OCI-LY1 (cell line): ENCODE results near the gene GPR39.

Source experiments
- H2AFZ ChIP-seq: fragments of 200-600 bp; sonication (generic), shearing (Covaris generic); 2 replicates; pipeline ENCODE4 v1.6.0; 2014; ENCODE audit warnings: antibody characterized with exemption, mild to moderate bottlenecking, low read length
- H3F3A ChIP-seq: fragments of 200-600 bp; sonication (generic), shearing (Covaris generic); 2 replicates; pipeline ENCODE4 v1.6.0; 2014; ENCODE audit warnings: mild to moderate bottlenecking, antibody characterized with exemption, low read length, moderate library complexity; ENCODE audit not compliant: insufficient read depth
- H3K27ac ChIP-seq: fragments of 200-600 bp; sonication (generic); 2 replicates; pipeline ENCODE4 v1.5.1; 2014; ENCODE audit warnings: low read length, mixed run types, mild to moderate bottlenecking, low read depth; ENCODE audit not compliant: poor library complexity, severe bottlenecking
- H3K27me3 ChIP-seq: fragments of 200-600 bp; sonication (generic); 2 replicates; pipeline ENCODE4 v1.6.0; 2014; ENCODE audit warnings: antibody characterized with exemption, mild to moderate bottlenecking, low read length, moderate library complexity; ENCODE audit not compliant: insufficient read depth
- H3K36me3 ChIP-seq: fragments of 200-600 bp; sonication (generic); 2 replicates; pipeline ENCODE4 v1.6.1; 2014; ENCODE audit warnings: mild to moderate bottlenecking, antibody characterized with exemption, low read length, moderate library complexity, mixed read lengths; ENCODE audit not compliant: insufficient read depth
- H3K4me1 ChIP-seq: fragments of 200-600 bp; sonication (generic); 2 replicates; pipeline ENCODE4 v1.5.1; 2014; ENCODE audit warnings: mild to moderate bottlenecking, low read length, moderate library complexity; ENCODE audit not compliant: insufficient read depth, severe bottlenecking
- H3K4me2 ChIP-seq: fragments of 200-600 bp; sonication (generic), shearing (Covaris generic); 2 replicates; pipeline ENCODE4 v1.6.1; 2014; ENCODE audit warnings: low read length
- H3K4me3 ChIP-seq: fragments of 200-600 bp; sonication (generic); 2 replicates; pipeline ENCODE4 v1.5.1; 2014; ENCODE audit warnings: low read length, low read depth, mild to moderate bottlenecking, mixed read lengths; ENCODE audit not compliant: poor library complexity, severe bottlenecking
- H3K79me2 ChIP-seq: fragments of 200-600 bp; shearing (Covaris generic); 2 replicates; pipeline ENCODE4 v1.6.1; 2016; ENCODE audit warnings: mixed run types, low read length, mixed read lengths; ENCODE audit not compliant: insufficient read depth
- H3K9ac ChIP-seq: fragments of 200-600 bp; sonication (generic), shearing (Covaris generic); 2 replicates; pipeline ENCODE4 v1.6.1; 2014; ENCODE audit warnings: mild to moderate bottlenecking, low read length, mixed read lengths
- H3K9me2 ChIP-seq: fragments of 200-600 bp; sonication (generic), shearing (Covaris generic); 2 replicates; pipeline ENCODE4 v1.6.1; 2014; ENCODE audit warnings: low read depth, mild to moderate bottlenecking, low read length, mixed read lengths
- H3K9me3 ChIP-seq: fragments of 200-600 bp; shearing (Covaris generic); 2 replicates; pipeline ENCODE4 v1.6.1; 2014; ENCODE audit warnings: low read length, mixed read lengths
- H4K20me1 ChIP-seq: fragments of 200-600 bp; sonication (generic), shearing (Covaris generic); 2 replicates; pipeline ENCODE4 v1.6.0; 2016; ENCODE audit warnings: mild to moderate bottlenecking, low read length; ENCODE audit not compliant: insufficient read depth
- EZH2 ChIP-seq: fragments of 200-600 bp; sonication (generic), shearing (Covaris generic); IDR thresholded peaks from 2 replicates; pipeline ENCODE4 v1.8.0; 2017; ENCODE audit warnings: borderline replicate concordance, mixed run types, mild to moderate bottlenecking, antibody characterized with exemption, low read length, moderate library complexity, mixed read lengths
- TF ChIP-seq, protein P1 (sequence below): fragments of 200-600 bp; sonication (generic), shearing (Covaris generic); IDR thresholded peaks from 2 replicates; pipeline ENCODE4 v1.5.1; 2017; ENCODE audit warnings: mild to moderate bottlenecking, antibody characterized with exemption, low read length, moderate library complexity, mixed read lengths

The GPR39 gene

DNA sequence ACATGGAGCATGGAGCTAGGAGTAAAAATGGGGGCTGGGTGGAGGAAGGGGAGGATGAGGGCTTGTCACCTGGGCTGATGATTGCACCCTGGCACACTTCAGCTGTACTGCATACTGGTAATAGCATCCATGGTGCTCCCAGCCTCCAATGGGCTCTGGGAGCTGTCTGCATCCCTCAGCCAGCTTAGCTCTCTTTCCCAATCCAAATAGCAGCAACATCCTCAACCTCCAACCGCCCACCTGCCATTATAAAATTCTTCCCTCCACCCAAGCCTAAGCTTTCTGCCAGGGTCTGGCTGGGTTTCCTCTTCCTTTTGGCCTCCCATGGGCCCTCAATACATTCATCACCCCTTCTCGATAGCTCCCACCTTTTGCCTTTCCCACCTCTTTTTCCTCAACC, 143.3 kb downstream of the GPR39 start:
- no peaks in the 10 kb centered on the region for H3K9me3 ChIP-seq
- no peaks in the 10 kb centered on the region for H3K36me3 ChIP-seq
- H3K4me2 ChIP-seq, result no peak overlapping the region
- H3K4me3 ChIP-seq, result no peak overlapping the region
- H3K27ac ChIP-seq, result no peak overlapping the region
- H3K9ac ChIP-seq, result no peak overlapping the region
- no peaks in the 10 kb centered on the region for H3K27me3 ChIP-seq
- H2AFZ ChIP-seq, result no peak overlapping the region
- no peaks in the 10 kb centered on the region for H3K79me2 ChIP-seq
- TF ChIP-seq, protein P1, sequence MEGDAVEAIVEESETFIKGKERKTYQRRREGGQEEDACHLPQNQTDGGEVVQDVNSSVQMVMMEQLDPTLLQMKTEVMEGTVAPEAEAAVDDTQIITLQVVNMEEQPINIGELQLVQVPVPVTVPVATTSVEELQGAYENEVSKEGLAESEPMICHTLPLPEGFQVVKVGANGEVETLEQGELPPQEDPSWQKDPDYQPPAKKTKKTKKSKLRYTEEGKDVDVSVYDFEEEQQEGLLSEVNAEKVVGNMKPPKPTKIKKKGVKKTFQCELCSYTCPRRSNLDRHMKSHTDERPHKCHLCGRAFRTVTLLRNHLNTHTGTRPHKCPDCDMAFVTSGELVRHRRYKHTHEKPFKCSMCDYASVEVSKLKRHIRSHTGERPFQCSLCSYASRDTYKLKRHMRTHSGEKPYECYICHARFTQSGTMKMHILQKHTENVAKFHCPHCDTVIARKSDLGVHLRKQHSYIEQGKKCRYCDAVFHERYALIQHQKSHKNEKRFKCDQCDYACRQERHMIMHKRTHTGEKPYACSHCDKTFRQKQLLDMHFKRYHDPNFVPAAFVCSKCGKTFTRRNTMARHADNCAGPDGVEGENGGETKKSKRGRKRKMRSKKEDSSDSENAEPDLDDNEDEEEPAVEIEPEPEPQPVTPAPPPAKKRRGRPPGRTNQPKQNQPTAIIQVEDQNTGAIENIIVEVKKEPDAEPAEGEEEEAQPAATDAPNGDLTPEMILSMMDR, result no peak
- no peak for TF ChIP-seq EZH2
- no peaks in the 10 kb centered on the region for H3F3A ChIP-seq
- no peaks in the 10 kb centered on the region for H3K9me2 ChIP-seq
- H4K20me1 ChIP-seq, result no peaks in the 10 kb centered on the region
- H3K4me1 ChIP-seq, result no peaks in the 10 kb centered on the region

DNA sequence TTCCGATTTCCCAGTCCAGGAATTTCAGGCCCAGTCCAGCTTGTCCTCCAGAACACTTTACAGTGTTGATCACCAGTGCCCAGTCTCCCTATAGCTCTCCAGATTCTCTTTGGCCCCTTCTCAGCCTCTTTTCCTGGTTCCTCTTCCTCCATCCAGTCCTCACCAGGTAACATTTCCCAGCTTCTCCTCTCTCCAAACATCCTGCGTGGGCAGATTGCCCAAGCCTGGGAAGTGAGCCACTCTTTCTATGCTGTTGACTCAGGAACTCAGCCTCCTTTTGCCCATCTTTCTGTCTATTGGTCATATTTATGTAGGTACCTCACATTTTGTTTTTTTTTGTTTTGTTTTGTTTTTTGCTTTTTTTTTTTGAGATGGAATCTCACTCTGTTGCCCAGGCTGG, 144.0 kb downstream of the GPR39 start:
- TF ChIP-seq, protein P1, result no peak
- TF ChIP-seq EZH2, result no peak

DNA sequence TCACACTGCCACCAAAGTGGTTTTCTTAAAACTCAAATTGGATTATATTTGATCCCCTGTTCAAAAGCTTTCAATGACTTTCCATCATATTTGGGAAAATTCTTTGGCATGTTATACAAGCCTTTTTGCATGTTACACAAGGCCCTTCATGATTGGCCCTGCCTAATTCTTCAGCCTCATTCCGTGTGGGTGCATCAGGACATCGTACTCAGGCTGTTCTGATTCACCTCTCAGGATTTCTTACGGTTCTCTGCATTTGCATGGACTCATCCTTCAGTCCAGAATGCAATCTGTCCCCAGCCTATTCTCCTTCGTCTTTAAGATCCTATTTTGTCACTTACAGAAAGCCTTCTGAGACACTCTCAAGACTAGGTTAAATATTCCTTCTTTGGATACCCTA, 145.6 kb downstream of the GPR39 start:
- TF ChIP-seq, protein P1, result no peak
- no peak for TF ChIP-seq EZH2
- Histone ChIP-seq H3K36me3 (no peaks in the 10 kb centered on the region), H3K4me2 (no peak overlapping the region), H3K27me3 (no peaks in the 10 kb centered on the region), H3K9me3 (no peaks in the 10 kb centered on the region), H4K20me1 (no peaks in the 10 kb centered on the region), H3K4me1 (no peaks in the 10 kb centered on the region), H3K9ac (no peak overlapping the region), H2AFZ (no peak overlapping the region), H3K9me2 (no peaks in the 10 kb centered on the region), H3F3A (no peaks in the 10 kb centered on the region), H3K4me3 (no peak overlapping the region), H3K27ac (no peak overlapping the region), H3K79me2 (no peaks in the 10 kb centered on the region)

More for the DNA sequence above, 144.0 kb downstream of the GPR39 start:
- H3K36me3 ChIP-seq, result no peaks in the 10 kb centered on the region
- H3K9ac ChIP-seq, result no peak overlapping the region
- H3K9me3 ChIP-seq, result no peaks in the 10 kb centered on the region
- no peak overlapping the region for H3K4me2 ChIP-seq
- H3K9me2 ChIP-seq, result no peaks in the 10 kb centered on the region
- no peaks in the 10 kb centered on the region for H3F3A ChIP-seq
- no peaks in the 10 kb centered on the region for H4K20me1 ChIP-seq
- no peaks in the 10 kb centered on the region for H3K4me1 ChIP-seq
- H3K27ac ChIP-seq, result no peak overlapping the region
- H3K4me3 ChIP-seq, result no peak overlapping the region
- no peak overlapping the region for H2AFZ ChIP-seq
- H3K79me2 ChIP-seq, result no peaks in the 10 kb centered on the region
- H3K27me3 ChIP-seq, result no peaks in the 10 kb centered on the region
